K562 (cell line): ENCODE measurements around the gene UNC13A. TPM values are rescaled to one million over a fixed set of nuclear protein-coding genes. Genes with fewer than 3 reads are reported as not detected.
A peak's percentile ranks its signal among the peaks of the same experiment; 100 is the strongest.

ENCODE experiments used
- ADNP ChIP-seq: fragments of 200-800 bp; sonication (Bioruptor generic); IDR thresholded peaks from 2 replicates; pipeline ENCODE4 v1.6.1; 2016; ENCODE audit warnings: missing genetic modification characterization, missing compliant biosample characterization
- ARID1B ChIP-seq: fragments of 450-650 bp; IDR thresholded peaks from 2 replicates; pipeline ENCODE4 v1.6.1; 2016; ENCODE audit warnings: antibody characterized with exemption, mild to moderate bottlenecking, inconsistent platforms
- BACH1 ChIP-seq: fragments of 200-800 bp; sonication (Bioruptor generic); IDR thresholded peaks from 2 replicates; pipeline ENCODE4 v1.6.1; 2016; ENCODE audit warnings: missing genetic modification characterization, missing compliant biosample characterization
- ESRRA ChIP-seq: fragments of 450-650 bp; IDR thresholded peaks from 2 replicates; pipeline ENCODE4 v1.6.1; 2014; ENCODE audit warnings: low read depth, mild to moderate bottlenecking, moderate library complexity, borderline replicate concordance
- ETV6 ChIP-seq, 3 experiments: fragments of 150-350 bp in 1 of 3; sonication (generic) in 1 of 3; formaldehyde crosslinking in 1 of 3; IDR thresholded peaks; 2 replicates each; pipeline versions ENCODE4 v1.6.1 to v1.8.0; 2014 to 2022; ENCODE audit warnings: borderline replicate concordance in 2 of 3, low read depth in 2 of 3, antibody characterized with exemption in 1 of 3, low read length in 1 of 3, mild to moderate bottlenecking in 1 of 3, missing genetic modification reagents in 1 of 3
- GABPB1 ChIP-seq: sonication (generic); formaldehyde crosslinking; IDR thresholded peaks from 2 replicates; pipeline ENCODE4 v1.8.0; 2022; ENCODE audit warnings: mild to moderate bottlenecking, missing genetic modification reagents
- GATAD2B ChIP-seq: fragments of 450-650 bp; IDR thresholded peaks from 2 replicates; pipeline ENCODE4 v1.6.1; 2017; ENCODE audit warnings: mild to moderate bottlenecking, borderline replicate concordance
- HEY1 ChIP-seq: fragments of 250-450 bp; sonication (Bioruptor Pico); IDR thresholded peaks from 2 replicates; pipeline ENCODE4 v1.5.0; 2020; ENCODE audit warnings: mild to moderate bottlenecking, moderate library complexity, borderline replicate concordance
- IFI16 ChIP-seq: fragments of 250-450 bp; sonication (Bioruptor Pico); IDR thresholded peaks from 2 replicates; pipeline ENCODE4 v2.1.2; 2022; ENCODE audit warnings: mild to moderate bottlenecking, inconsistent platforms
- ILK ChIP-seq: fragments of 450-650 bp; IDR thresholded peaks from 2 replicates; pipeline ENCODE4 v1.6.1; 2016; ENCODE audit warnings: missing genetic modification characterization, low read depth, mild to moderate bottlenecking, missing compliant biosample characterization, moderate library complexity, borderline replicate concordance
- MAX ChIP-seq: sonication (generic); formaldehyde crosslinking; IDR thresholded peaks from 2 replicates; pipeline ENCODE4 v1.9.0; 2022; ENCODE audit warnings: mild to moderate bottlenecking, missing genetic modification reagents
- MBD1 ChIP-seq: fragments of 250-450 bp; sonication (Bioruptor Pico); IDR thresholded peaks from 2 replicates; pipeline ENCODE4 v1.8.0; 2022; ENCODE audit warnings: inconsistent platforms
- MYNN ChIP-seq, 2 experiments: sonication (generic); formaldehyde crosslinking in 1 of 2; IDR thresholded peaks; 2 replicates each; pipeline versions ENCODE4 v1.5.0 to v1.6.1; 2016 to 2020; ENCODE audit warnings: antibody characterized with exemption in 1 of 2, missing genetic modification reagents in 1 of 2
- NCOR1 ChIP-seq: fragments of 450-650 bp; IDR thresholded peaks from 2 replicates; pipeline ENCODE4 v1.6.1; 2016; ENCODE audit warnings: mild to moderate bottlenecking, moderate library complexity
- PHB2 ChIP-seq: fragments of 450-650 bp; IDR thresholded peaks from 2 replicates; pipeline ENCODE4 v1.6.1; 2017; ENCODE audit warnings: low read depth
- RCOR1 ChIP-seq, 2 experiments: IDR thresholded peaks; 2 replicates each; pipeline ENCODE4 v1.6.1; 2012; ENCODE audit warnings: low read depth in 2 of 2, low read length in 2 of 2, borderline replicate concordance in 1 of 2, improper control_type of control experiment in 1 of 2
- RNF219 ChIP-seq: fragments of 250-450 bp; sonication (Bioruptor Pico); IDR thresholded peaks from 2 replicates; pipeline ENCODE4 v1.5.0; 2022; ENCODE audit warnings: mild to moderate bottlenecking
- RUNX1 ChIP-seq: sonication (generic); IDR thresholded peaks from 2 replicates; pipeline ENCODE4 v1.6.1; 2016; ENCODE audit warnings: antibody characterized with exemption, low read depth
- TCFL5 ChIP-seq: fragments of 250-450 bp; sonication (Bioruptor Pico); conservative IDR thresholded peaks from 2 replicates; pipeline ENCODE4 v1.6.1; 2021; ENCODE audit warnings: mild to moderate bottlenecking, moderate library complexity, matching md5 sums
- ZC3H11A ChIP-seq: IDR thresholded peaks from 2 replicates; pipeline ENCODE4 v1.6.1; 2012; ENCODE audit warnings: low read depth, low read length, improper control_type of control experiment
- ZNF224 ChIP-seq: sonication (generic); formaldehyde crosslinking; IDR thresholded peaks from 2 replicates; pipeline ENCODE4 v1.8.0; 2022; ENCODE audit warnings: mild to moderate bottlenecking, missing genetic modification reagents
- ZNF311 ChIP-seq: fragments of 250-450 bp; sonication (Bioruptor Pico); IDR thresholded peaks from 2 replicates; pipeline ENCODE4 v1.4.0; 2020; ENCODE audit warnings: mild to moderate bottlenecking, moderate library complexity
- ZNF586 ChIP-seq: fragments of 450-650 bp; formaldehyde crosslinking; conservative IDR thresholded peaks from 2 replicates; pipeline ENCODE4 v1.4.0; 2020; ENCODE audit warnings: mild to moderate bottlenecking, moderate library complexity
- ZNF764 ChIP-seq: fragments of 250-450 bp; sonication (Bioruptor Pico); IDR thresholded peaks from 2 replicates; pipeline ENCODE4 v1.4.0; 2020; ENCODE audit warnings: low read depth, mild to moderate bottlenecking, moderate library complexity
- ZNF79 ChIP-seq: fragments of 250-450 bp; sonication (Bioruptor Pico); IDR thresholded peaks from 2 replicates; pipeline ENCODE4 v1.4.0; 2020; ENCODE audit warnings: low read depth, mild to moderate bottlenecking, moderate library complexity
- polyA plus RNA-seq, 8 experiments: library from polyadenylated mRNA; depleted of rRNA in 4 of 8; stranded (reverse) in 5 of 8; unstranded in 3 of 8; fragments of >200 nt; fragmentation: Nextera tagmentation in 2 of 8; fragmentation: Illumina TruSeq in 1 of 8; extraction: Ambion mirVana in 2 of 8; extraction: Trizol in 1 of 8; gene quantifications; 2 replicates each; pipeline versions ENCODE4 v1.2.1 to v1.2.3, GENCODE V29; 2011 to 2014; ENCODE audit warnings: inconsistent platforms in 1 of 8, missing spikeins in 1 of 8
- total RNA-seq, 7 experiments: library from RNA; depleted of rRNA in 6 of 7; stranded (reverse); fragments of >200 nt in 6 of 7; fragmentation: Illumina TruSeq in 2 of 7; extraction: Trizol in 2 of 7; gene quantifications; 2 replicates each; pipeline versions ENCODE4 v1.2.1 to v1.2.3, GENCODE V29; 2011 to 2021; ENCODE audit warnings: low replicate concordance in 1 of 7

Gene UNC13A
- total and polyA plus RNA-seq, 9 of the 15 experiments (the other 6 are each of a cell fraction or from before 2014, with no cell fraction given), result 0.03 to 1.0 (median 0.25) TPM

- TF ChIP-seq RNF219 (CRISPR knock-in tag) (no peak), ADNP (tag) (no peak), GATAD2B (no peak), HEY1 (CRISPR knock-in tag) (no peak), RUNX1 (no peak), TCFL5 (CRISPR knock-in tag) (no peak), ESRRA (peak; percentile 55), ZC3H11A (0 out of 2 replicates have a peak, but pooled peaks have one; percentile 33), MYNN (IDR thresholded peaks at IDR 0.05) (no peak), MYNN (CRISPR knock-in tag; IDR thresholded peaks at IDR 0.05) (no peak), ZNF224 (CRISPR knock-in tag) (no peak), NCOR1 (no peak), BACH1 (tag) (no peak), ZNF764 (CRISPR knock-in tag) (no peak), ILK (tag) (no peak), ETV6 (IDR thresholded peaks at IDR 0.05; ENCODE audit: borderline replicate concordance in 1 of 2, low read depth in 2 of 2, low read length in 1 of 2) (no peak), ETV6 (CRISPR knock-in tag; IDR thresholded peaks at IDR 0.05; ENCODE audit: borderline replicate concordance) (no peak), RCOR1 (IDR thresholded peaks at IDR 0.05; ENCODE audit: borderline replicate concordance in 1 of 2, low read depth in 2 of 2, low read length in 2 of 2) (peak; percentile 35 to 71; a peak in 3 of 4 replicates), GABPB1 (CRISPR knock-in tag) (peak; percentile 81), MAX (CRISPR knock-in tag) (no peak), MBD1 (CRISPR knock-in tag) (no peak), ZNF311 (no peak), PHB2 (no peak), IFI16 (CRISPR knock-in tag) (no peak), ZNF79 (CRISPR knock-in tag) (no peak), ARID1B (no peak), ZNF586 (CRISPR knock-in tag) (no peak)
Observed at GRCh38 chr19:17616961-17617806, 71.0 kb downstream of the UNC13A start (continued).
